MV-4-11 (cell line): ENCODE measurements around the gene TMEM250.

Experiments used
- DNase-seq: peaks from one replicate; lab custom pipeline; 2025; lab: John Stamatoyannopoulos, UW

TMEM250 gene

DNA sequence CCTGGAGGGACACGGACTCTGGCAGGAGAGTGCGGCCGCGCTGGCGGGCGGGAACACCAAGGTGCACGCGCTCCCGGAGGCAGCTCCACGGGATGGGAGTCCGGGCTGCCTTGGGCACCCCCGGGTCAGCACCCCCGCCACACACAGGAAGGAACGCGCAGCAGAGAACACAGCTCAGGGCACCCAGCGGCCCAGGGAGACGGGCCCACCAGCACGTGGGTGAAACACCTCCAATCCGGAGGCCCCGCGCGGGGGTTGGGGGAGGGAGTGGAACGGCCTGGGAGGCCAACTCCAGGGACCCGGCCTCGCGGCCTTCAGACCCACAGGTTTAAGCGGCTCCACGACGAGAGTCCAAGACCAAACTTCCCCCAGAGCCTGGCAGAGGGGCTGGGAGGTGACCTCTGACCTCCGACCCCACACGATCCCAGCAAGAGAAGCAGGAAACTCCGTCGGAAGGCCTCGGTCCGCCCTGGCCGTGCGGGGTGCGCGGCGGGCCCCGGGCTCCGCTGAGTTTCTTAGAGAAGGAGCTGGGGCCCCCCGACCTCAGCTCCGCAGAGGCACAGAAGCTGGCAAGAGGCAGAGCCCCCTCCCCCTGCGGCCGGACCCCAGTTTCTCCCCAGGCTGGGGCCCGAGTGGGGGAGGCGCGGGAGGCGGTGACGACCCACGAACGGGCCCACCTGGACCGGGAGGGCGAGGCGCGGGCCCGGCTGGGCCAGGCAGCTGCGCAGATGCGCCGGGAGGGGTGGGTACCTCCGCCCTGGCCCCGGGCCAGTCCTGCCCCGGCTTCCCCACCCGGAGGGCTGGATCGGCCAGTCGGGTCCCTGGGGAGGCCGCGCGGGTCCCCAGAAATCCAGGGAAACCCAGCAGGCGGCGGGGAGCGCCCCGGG lies 24.4 kb downstream of the TMEM250 start:
- DNase-seq, result peak; percentile 8

DNA sequence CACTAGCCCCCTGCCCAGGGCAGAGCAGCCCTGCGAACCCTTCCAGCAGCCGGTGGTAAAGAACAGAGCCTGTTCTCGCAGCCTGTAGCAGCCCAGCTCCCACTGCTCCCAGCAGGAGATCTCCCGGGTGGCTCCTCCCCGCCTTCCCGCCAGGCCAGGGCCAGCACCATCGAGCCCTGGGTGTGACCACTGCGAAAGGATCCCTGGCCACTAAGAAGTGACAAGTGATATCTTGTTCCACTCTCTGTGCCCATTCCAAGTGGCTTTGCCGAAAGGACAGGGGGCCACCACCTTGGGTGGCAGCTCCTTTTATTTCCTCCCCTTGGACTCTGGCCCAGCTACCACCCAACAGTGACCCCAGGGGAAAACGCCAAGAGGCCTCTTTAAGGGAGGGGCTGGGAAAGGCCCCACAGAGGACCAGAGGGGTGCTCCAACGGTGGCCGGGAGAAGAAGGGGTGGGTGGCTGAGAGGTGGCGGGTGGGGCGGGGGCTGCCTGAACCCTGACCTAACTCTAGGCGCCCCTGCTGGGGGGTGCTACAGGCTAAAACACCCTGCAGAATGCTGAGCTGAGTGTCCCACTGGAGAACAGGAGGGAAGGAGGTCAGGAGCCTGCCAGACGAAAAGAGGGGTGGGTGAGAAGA lies 25.2 kb downstream of the TMEM250 start:
- DNase-seq, result no peak

DNA sequence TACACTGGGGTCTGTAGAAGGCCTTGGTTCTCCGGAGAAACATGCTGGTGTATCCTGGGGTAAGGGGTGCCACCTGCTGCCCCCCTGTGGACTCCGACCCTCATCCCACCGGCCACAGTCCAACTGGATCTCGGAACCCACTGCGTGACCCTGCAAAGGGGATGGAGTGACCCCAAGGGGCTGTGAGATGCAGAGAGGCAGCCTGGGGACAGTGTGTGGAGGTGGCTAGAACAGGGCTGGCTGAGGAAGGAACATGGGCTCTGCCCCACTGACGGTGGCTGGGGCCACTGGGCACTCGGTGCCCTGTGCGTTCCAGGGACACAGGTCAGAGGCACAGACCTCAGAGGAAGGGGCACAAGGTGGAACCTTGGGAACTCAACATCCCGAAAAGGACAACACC lies 25.9 kb downstream of the TMEM250 start:
- DNase-seq, result no peak

DNA sequence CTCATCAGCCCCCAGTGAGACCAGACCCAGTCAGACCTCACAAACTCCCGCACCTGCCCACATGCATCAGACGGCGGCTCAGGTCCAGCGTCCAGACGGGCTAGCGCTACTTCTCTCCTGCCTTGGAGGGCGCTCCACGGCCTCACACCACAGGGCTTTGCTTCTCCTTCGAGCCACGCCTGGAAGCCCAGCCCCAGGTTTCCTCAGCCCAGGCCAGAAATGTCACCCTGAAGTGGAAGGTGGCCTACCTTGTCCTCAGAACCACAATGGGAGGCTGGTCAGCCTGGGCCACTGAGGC lies 26.4 kb downstream of the TMEM250 start:
- no peak for DNase-seq

DNA sequence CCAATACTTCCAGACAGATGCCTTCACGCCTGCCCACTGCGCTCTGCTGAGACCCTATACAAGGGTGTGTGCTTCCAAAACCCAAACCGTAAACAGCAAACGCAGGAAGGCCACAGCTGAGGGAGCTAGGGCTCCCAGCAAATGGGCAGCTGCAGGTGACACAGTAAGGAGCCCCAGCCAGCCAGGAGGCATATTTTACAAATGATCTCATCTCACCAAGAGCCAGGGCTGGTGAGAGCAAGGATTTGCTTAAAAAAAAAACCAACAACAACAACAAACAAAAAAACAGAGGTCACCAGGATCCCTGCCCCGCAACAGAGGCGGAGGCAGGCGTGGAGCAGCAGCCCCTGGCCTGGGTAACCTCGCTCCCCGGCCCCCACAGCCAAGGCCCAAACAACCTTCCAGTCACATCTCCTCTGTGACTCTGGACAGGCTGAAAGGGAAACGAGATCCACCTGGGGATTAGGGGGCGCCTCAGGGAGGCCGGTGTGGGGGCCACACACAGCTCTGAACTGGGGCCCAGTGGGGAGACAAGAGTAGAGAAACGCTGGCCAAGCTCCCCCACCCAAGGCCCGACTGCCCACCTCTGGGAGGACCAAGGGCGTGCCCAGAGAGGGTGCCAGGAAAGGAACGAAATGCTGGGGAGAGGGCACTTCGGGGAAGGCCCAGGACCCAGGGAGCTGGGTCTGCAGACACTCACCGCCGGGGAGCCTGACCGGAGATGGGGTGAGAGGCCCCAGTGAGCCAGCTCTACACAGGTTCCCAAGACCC lies 26.9 kb downstream of the TMEM250 start:
- no peak for DNase-seq

DNA sequence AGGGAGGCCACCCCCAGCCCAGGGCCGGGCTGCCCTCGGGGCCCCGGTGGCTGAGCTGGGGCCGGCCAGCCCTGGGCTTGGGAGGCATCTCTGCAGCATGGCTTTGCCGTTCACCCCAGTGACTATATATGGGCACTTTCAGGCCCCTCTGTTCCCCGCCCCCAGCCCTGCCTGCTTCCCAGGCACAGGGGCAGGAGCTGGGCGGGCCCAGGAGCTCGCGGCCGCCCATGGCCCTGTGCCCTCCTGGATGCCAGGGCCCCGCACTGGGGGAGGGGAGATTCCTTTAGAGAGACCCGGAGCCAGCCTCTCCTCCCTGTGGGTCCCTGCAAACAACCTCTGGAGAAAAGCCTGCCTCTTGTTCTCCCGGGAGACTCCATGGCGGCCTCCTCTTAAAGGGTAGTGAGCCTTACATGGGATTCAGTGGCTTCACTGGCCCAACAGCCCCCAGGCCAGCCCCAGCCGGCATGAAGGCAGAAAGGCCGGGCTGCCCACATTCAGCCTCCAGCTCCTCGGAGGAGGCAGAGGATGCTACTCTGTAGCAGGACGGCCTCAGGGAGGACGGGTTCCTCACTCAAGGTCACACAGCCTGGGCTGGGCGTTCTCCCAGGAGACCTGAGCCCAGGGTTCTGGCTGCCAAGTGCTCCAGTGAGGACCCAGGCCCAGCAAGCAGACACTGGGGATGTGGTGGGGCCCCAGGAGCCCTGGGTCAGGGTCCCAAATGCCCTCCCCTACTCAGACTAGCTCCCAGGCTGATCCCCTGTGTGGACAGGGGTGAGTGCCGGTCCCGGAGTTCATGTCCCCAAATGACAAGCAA lies 27.7 kb downstream of the TMEM250 start:
- DNase-seq, result no peak

DNA sequence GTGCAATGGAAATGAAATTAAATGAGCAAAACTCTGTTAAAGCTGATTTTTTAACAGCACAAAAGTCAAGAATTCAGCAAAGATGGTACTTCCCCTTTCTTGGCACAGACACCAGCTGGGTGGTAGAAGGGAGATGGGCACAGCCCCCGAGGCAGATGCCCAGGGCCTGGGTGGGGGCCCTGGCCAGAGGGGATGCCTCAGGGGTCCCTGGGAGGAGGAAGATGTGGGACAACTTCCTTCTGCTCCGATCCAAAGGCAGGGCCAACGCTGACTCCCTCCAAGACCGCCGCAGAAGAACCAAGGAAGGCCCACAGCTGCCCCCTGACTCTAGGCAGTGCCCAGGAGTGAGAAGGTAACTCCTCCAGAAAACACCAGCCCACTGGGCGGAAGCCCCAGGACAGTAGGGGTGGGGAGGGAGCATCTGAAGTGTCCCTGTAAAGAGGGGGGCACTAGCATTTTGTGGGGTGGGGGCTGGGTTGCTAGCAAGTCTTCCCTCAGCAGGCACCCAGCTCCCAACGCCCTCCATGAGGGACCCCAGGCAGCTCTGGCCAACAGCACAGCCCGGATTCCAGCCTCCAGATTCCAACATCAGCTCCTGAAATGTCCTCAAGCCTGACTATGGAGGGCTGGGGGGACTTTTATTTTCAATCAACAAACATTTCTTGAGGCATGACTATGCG lies 28.5 kb downstream of the TMEM250 start:
- peak; percentile 13 for DNase-seq

DNA sequence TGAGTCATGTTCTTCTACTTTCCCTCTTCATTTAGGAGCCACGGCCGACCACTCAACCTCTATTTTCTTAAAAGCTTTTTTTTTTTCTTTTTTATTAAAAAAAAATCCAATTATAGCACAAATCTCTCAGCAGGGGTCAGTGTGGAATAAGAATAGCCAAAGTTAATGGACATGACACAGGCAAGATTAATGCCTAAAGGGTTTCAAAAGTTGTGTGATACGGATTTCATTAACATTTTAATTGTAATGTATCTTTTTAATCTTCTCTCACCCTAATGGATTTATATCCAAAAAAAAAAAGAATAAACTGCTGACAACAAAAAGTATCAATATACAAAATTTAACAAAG lies 29.0 kb downstream of the TMEM250 start:
- DNase-seq, result peak; percentile 34

DNA sequence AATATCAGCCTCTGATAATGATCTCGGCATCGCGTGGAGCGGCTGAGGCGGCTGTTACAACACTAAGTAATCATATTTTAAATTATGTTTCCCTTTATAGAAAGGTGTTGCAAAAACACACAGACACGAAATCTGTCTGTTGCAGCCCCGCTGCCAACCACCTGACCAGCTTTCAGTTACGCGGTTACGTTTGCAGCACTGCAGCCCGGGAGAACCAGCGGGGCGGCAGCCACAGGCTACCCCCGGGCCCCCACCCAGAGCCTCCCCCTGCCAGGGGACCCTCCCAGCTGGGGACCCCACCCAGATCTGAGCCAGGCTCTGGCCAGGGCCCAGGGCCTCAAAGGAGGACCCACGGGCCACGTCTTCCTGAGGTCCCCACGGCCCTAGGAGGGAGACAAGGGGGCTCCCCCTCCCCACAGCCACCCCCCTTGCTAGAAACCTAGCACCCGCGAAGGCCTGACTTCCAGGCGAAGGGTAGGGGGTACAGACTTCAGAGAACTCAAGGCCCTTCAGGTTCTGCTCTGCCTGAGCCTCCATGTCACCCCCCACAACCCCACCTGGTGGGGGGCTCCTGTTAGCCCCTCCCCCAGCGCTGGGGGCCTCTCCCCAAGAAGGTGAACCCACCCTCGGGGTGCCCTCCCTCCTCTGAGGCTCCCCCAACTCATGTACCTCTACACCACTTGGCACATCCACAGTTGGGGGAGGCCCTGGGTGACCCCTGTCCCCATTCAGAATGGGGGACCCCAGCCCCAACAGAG lies 29.6 kb downstream of the TMEM250 start:
- peak; percentile 73 for DNase-seq

DNA sequence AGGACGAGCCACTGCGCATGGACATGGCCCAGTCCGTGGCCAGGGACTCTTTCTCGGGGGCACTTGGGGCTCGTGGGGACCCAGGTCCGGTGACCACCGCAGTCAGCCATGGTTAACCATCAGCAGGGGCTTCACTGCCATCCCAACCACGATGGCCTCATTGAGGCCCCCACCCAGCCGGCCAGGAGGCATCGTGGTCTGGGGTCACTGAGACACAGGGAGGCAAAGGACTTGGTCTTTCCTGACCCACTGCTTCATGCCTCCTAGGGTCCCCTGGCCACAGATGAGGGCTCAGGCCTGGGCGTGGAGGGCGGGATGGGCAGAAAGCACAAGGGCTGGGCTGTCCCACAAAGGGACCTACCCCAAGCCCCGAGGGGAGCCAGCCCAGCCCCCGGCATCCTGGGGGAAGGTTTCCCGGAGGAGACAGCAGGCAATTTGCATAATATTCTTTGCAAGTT lies 30.2 kb downstream of the TMEM250 start:
- DNase-seq, result no peak

DNA sequence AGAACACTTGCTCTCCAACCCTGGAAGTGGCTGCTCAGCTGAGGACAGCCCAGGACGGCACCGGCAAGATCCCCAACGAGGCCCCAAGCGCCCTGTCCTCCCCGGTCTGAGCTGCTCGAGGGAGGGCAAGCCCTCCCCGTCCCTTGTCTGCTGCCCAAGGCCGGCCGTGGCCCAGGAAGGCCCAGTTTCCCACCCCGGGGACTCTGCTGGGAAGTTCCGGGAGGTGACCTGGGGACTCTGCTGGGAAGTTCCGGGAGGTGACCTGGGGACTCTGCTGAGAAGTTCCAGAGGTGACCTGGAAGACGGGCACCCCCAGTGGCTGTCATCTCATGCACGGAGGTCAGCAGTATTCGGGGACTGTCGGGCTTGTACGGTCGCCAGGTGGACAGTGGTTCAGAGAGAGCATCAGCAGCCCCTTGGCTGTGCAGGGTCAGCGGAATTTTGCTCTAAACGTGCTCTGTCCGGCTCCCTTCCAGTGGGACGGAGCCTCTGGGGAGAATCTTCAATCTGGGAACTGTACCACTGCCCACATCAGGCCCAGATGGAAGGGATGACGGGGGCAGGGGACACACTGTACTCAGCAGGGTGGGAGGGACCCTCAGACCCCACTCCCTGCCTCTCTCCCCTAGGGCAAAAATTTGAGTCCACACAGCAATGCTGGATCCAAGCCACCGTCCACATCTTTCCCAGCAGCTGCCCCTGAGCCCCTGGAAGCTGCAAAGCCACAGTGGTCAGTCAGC lies 30.8 kb downstream of the TMEM250 start:
- no peak for DNase-seq

DNA sequence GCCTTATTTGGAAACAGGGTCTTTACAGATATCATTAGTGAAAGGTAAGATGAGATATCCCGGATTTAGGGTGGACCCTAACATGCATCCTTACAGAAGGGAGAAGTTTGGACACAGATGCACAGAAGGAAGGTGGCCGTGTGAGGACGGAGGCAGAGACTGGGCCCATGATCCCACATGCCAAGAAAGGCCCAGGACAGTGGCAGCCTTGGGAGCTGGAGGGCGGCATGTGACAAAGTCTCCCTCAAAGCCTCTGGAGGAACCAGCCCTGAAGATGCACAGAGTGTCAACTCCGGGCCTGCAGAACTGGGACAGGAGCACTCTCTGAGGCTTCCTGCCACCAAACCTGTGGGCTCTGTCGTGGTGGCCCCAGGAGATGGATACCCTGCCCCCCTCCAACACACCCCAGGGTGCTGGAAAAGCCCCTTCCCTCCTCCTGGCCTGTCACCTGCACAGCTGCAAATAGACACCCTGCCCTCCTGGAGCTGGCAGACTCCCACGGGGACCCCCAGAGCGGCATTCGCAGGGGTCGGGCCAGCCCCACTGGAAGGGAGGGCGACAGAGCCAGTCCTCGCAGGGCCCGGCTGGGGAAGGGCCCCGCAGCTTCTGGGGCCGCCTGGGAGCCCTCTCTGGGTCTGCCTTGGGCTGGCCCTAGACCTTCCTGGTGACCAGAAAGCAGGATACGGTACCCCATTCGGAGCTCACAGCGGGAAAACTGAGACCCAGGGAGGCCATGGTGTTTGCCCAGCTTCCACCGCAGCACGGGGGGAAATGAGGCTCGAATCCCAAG lies 31.5 kb downstream of the TMEM250 start:
- no peak for DNase-seq

DNA sequence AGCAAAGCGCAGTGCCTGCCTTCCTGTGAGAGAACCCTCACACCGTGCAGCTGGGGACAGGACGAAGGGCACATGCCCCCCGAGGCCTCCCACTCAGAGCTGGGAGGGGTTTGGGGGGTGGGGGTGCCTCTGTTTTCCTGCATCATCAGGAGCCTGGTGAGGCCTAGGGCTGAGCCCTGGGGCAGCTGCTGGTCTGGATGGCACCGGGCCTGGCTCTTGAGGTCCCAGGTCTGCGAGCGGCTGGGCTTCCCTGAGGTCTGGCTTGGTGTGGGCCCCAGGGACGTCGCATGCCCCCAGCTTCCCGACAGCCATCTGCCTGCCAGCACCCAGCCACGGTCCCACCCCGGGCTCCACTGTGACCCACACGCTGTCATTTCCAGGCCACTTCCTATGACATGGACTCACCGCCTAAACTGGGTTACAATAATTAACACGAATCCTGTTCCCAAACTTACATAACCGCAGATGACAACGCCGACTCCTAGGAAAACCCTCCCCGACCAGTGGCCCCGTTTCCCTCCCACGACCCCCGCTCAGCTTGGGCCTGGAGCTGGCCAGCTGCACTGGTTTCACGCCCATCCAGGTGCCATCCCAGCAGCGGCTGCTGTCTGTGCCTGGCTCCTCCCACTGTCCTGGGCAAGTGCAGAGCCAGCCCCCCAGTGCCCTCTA lies 32.3 kb downstream of the TMEM250 start:
- no peak for DNase-seq

DNA sequence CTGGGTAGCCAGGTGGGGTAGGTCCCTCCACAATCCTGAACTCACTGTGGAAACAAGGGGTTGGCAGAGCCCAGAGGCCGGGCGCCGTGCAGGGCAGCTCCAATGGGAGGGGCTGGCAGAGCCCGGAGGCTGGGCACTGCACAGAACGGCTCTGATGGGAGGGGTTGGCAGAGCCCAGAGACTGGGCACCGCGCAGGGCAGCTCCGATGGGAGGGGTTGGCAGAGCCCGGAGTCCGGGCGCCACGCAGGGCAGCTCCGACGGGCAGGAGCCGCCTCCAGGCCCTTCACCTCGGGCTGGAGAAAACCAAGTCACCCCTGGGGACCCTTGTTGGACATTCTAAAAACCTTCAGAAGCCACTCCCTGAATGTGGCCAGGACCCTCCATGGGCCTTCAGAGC lies 32.9 kb downstream of the TMEM250 start:
- DNase-seq, result no peak

DNA sequence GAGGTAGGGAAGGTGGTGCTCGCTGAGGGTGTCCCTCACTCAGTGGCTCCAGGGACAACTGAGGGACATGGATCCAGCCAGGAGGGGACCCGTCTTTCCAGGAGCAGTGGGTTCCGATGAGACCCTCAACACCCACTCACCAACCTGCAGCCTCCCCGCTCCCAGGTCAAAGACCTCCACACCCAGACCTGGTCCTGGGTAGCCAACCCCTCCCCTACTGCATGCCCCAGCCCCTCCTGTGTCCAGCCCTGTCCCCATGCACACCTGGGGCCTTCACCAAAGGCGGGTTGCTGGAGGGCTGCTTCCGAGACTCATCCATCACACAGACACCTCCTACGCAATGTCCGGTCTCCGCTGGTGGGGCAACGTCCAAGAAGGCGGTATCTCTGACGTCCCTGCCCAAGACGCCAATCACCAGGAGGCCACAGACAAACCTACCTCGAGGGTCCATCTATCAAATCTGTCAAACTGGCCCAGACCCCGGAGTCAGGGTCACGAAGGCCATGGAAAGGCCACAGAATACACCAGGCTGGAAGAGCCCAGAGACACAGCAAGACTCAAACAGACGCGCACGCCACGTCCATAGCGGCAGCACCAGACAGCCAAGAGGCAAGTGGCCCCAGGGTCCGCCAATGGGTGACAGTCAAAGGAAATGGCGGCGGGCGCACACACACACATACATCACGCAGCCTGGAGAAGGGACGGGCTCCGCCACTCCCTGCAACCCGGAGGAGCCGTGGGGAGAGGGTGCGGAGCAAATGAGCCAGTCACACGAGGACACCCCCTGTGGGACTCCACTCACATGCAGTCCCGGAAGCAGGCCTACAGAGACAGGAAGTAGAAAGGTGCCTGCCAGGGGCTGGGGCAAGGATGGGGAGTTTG lies 34.4 kb downstream of the TMEM250 start:
- no peak for DNase-seq

DNA sequence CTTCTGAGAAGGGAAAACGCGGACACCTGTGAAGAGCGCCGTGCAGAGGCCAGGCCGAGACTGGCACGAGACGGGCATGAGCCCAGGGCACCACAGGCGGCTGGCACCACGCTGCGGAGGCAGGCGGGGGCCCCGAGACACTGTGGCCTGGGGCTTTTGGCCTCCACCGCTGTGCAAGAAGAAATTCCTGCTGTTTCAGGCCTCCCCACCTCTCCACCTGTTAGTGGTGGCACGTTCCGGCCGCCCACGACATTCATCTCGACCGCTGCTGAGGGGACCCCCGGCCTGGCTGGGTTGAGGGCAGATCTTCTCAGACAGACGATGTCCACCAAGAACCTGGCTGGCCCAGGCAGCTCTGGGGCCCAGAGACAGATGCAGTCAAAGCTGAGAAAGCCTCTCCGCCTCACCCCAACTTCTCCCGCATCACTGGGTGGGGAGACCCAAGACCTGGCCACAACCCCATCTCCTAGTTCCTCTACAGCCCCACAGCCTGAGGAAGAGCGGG lies 35.1 kb downstream of the TMEM250 start:
- DNase-seq, result no peak
